AG04449 (cell line): ENCODE data around the gene AKT1S1.

Source experiments
- CTCF ChIA-PET: fragments of 350-600 bp; formaldehyde crosslinking; extraction: SDS; loops from one replicate; lab custom pipeline; 2021; ENCODE audit warnings: antibody characterized with exemption; lab: Yijun Ruan, JAX
- POLR2A ChIA-PET: fragments of 400-600, 350-600 bp; formaldehyde crosslinking; extraction: SDS; loops from one replicate; lab custom pipeline; 2020; ENCODE audit warnings: antibody characterized with exemption, inconsistent platforms; lab: Yijun Ruan, JAX
- DNase-seq: peaks from one replicate; pipeline ENCODE4 v3.0.0-alpha.2; 2010; ENCODE audit warnings: low read depth, low spot score
- H3K4me3 ChIP-seq: 2 replicates; pipeline ENCODE4 v1.5.1; 2011; ENCODE audit warnings: low read depth, mild to moderate bottlenecking, control low read depth, low read length
- TF ChIP-seq, protein P1 (sequence below): IDR thresholded peaks from one replicate; pipeline ENCODE4 v1.5.1; 2011; ENCODE audit warnings: mild to moderate bottlenecking, moderate library complexity, low read length, control low read depth, inconsistent platforms; ENCODE audit not compliant: insufficient read depth; ENCODE audit errors: missing control alignments

AKT1S1 gene

DNA sequence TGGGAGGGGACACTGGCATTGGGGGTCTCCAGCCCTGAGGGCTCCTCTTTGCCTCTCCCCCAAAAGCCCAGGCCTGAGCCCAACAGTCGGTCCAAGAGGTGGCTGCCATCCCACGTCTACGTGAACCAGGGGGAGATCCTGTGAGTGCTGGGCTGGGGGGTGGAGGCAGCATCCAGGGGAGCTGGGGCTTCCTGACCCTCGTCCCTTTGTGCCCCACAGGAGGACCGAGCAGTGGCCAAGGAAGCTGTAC lies 19.4 kb downstream of the AKT1S1 start:
- TF ChIP-seq, protein P1, sequence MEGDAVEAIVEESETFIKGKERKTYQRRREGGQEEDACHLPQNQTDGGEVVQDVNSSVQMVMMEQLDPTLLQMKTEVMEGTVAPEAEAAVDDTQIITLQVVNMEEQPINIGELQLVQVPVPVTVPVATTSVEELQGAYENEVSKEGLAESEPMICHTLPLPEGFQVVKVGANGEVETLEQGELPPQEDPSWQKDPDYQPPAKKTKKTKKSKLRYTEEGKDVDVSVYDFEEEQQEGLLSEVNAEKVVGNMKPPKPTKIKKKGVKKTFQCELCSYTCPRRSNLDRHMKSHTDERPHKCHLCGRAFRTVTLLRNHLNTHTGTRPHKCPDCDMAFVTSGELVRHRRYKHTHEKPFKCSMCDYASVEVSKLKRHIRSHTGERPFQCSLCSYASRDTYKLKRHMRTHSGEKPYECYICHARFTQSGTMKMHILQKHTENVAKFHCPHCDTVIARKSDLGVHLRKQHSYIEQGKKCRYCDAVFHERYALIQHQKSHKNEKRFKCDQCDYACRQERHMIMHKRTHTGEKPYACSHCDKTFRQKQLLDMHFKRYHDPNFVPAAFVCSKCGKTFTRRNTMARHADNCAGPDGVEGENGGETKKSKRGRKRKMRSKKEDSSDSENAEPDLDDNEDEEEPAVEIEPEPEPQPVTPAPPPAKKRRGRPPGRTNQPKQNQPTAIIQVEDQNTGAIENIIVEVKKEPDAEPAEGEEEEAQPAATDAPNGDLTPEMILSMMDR = no peak
- ChIA-PET CTCF (interaction anchor here (1.0 kb wide), 1 partner anchor 14 kb away, joined by 3 read pairs; no protein-coding TSS in a partner anchor), POLR2A (interaction anchor here (2.0 to 2.3 kb wide), 2 partner anchors 11 to 18 kb away, joined by 7 to 13 read pairs; no protein-coding TSS in a partner anchor)
- no peak overlapping the region for H3K4me3 ChIP-seq
- no peak for DNase-seq

DNA sequence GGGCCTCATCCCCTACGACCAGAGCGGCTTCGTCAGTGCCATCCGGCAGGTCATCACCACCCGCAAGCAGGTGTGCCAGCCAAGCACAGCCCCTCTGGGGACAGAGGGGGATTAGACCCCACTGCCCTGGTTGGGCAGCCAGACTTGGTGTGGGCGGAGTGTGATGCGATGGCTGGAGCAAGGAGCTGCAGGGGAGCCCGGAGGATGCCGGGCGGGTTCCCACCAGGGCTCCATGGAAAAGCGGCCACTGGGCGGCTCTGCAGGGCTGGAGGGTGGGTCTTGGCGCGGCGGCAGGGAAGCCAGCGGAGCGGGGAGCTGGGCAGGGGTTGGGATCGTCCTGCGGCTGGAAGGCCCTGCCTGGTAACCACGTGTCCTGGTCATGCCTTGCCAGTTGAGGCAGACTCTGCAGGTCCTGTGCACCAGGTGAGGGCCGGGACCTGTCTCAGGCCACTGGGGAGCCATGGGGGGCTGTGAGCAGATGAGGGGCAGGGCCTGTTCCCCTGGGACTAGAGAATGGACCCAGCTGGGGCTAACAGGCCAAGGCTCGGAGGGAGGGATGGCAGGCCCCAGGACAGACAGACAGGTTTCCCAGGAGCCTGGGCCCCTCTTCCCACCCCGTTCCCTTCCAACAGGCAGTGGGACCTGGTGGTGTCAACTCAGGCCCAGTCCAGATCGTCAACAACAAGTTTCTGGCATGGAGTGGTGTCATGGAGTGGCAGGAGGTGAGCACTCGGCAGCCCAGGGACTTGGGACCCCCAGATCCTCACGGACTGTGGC lies 19.9 kb downstream of the AKT1S1 start:
- DNase-seq = no peak
- H3K4me3 ChIP-seq = no peak overlapping the region
- CTCF ChIA-PET = interaction anchor here (1.0 kb wide), 1 partner anchor 13 kb away, joined by 3 read pairs; no protein-coding TSS in a partner anchor
- POLR2A ChIA-PET = no interaction called here
- TF ChIP-seq, protein P1 = no peak

DNA sequence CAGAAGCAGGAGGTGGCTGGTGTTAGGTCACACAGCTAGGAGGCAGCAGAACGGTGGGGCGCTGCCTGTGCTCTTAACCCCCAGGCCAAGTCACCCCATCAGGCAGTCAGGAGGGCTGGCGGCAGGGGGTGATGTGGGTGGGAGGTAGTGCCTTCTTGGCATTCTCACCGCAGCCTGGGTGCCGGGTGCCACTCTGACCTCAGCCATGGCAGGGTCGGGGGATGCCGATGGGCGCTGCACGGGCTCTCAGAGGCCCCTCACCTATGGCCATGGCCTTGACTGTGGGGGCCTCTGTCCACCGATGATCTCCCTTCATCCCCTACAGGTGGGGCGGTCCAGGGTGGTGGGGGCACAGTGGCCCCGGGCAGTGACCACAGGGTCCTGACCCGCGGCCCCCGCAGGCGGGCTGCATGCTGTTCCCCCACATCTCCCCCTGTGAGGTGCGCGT lies 20.6 kb downstream of the AKT1S1 start:
- ChIA-PET CTCF (interaction anchor here (1.0 kb wide), 1 partner anchor 12 kb away, joined by 3 read pairs; no protein-coding TSS in a partner anchor), POLR2A (no interaction called here)
- TF ChIP-seq, protein P1 = no peak
- no peak overlapping the region for H3K4me3 ChIP-seq
- no peak for DNase-seq

DNA sequence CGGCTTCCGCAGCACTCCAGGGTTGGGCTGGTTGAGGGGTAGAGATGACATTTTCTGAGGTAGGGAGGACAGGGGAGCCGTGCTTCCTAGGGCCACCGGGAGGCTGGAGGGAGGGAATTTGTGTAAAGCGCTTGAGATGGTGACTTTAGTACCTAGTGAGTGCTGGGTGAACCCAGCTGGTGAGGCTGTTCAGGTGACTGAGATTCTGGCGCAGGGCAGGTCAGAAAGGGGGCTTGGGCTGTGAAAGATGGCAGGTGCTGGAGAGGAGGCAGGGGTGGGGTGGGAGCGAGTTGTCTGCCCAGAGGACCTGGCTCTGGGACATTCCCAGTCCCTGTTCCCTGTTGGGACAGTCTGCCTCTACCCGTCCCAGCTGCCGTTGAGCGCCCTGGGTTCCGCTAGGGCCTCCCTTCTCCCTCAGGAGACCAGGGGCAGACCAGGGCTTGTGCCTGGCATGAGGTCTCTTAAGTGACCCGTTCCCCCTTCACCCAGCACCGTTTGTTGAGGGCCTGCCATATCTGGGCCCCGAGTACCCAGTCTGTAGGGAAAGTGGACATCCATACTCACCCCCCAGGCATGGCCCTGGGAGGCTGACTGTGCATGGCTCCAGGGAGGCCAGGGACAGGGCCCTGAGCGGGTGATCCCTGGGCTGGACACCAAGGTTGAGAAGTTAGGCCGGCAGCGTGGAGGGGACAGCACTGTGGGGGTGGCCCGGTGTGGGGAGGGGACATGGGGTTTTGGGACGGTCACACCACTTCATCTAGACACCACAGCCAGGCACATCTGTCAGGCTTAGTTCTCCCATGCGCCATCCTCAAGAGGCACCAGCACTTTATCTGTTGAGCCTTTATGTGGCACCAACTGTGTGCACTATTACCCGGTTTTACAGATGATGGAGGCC lies 21.2 kb downstream of the AKT1S1 start:
- TF ChIP-seq, protein P1 = no peak
- CTCF ChIA-PET = no interaction called here
- H3K4me3 ChIP-seq = no peak overlapping the region
- DNase-seq = no peak
- POLR2A ChIA-PET = no interaction called here

DNA sequence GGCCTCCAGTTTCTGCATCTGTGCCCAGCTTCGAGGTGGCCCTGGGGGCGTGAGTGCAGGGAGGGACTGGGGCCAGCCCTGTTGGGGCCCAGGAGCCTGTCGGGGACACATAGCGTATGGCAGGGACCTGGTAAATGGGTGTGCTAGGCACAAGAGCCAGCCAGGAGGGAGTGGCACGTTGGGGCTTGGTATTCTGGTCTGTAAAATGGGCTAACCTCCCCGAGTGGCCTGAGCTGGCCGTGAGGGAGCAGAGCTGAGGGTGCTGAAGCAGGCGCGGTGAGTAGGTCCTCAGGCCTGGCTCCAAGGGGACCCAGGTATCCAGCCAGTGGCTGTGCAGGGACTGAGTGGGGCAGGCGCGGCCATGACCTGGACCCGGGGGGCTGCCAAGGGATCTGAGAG lies 21.9 kb downstream of the AKT1S1 start:
- H3K4me3 ChIP-seq = no peak overlapping the region
- DNase-seq = no peak
- ChIA-PET CTCF (interaction anchor here (1.4 kb wide), 1 partner anchor 13 kb away, joined by 3 read pairs; no protein-coding TSS in a partner anchor), POLR2A (interaction anchor here (1.1 kb wide), 1 partner anchor 22 kb away, joined by 3 read pairs; the partner anchor contains the start of genes AKT1S1 and TBC1D17)
- TF ChIP-seq, protein P1 = no peak
